ENCODE results near the gene ZNF775. TPM values are rescaled to one million over a fixed set of nuclear protein-coding genes. Genes with fewer than 3 reads are reported as not detected.

ZNF775 gene
- total RNA-seq, 1 donor from 2014 or later = 10.1 TPM

GRCh38 chr7:150334108-150334507, 45.0 kb upstream of the ZNF775 start:
- no peaks in the 10 kb centered on the region for H3K36me3 ChIP-seq (ENCODE audit: control insufficient read depth, insufficient read depth, low read length)
- H3K27me3 ChIP-seq (ENCODE audit: control insufficient read depth, insufficient read depth, low read length) = no peaks in the 10 kb centered on the region
- TF ChIP-seq CTCF (IDR thresholded peaks at IDR 0.05; ENCODE audit: insufficient read depth, low read length, poor library complexity, severe bottlenecking) = no peak
- H3K4me3 ChIP-seq (ENCODE audit: low read depth, low read length) = no peak overlapping the region
- no peak for DNase-seq (ENCODE audit: low read depth)

- H3K36me3 ChIP-seq (ENCODE audit: control insufficient read depth, insufficient read depth, low read length) = no peaks in the 10 kb centered on the region
- H3K27me3 ChIP-seq (ENCODE audit: control insufficient read depth, insufficient read depth, low read length) = no peaks in the 10 kb centered on the region
- no peak overlapping the region for H3K4me3 ChIP-seq (ENCODE audit: low read depth, low read length)
- no peak for DNase-seq (ENCODE audit: low read depth)
- no peak for TF ChIP-seq CTCF (IDR thresholded peaks at IDR 0.05; ENCODE audit: insufficient read depth, low read length, poor library complexity, severe bottlenecking)
Observed at GRCh38 chr7:150335108-150335773, 43.9 kb upstream of the ZNF775 start.

GRCh38 chr7:150335774-150336112, 43.4 kb upstream of the ZNF775 start:
- no peak for DNase-seq (ENCODE audit: low read depth)
- no peaks in the 10 kb centered on the region for H3K36me3 ChIP-seq (ENCODE audit: control insufficient read depth, insufficient read depth, low read length)
- no peak for TF ChIP-seq CTCF (IDR thresholded peaks at IDR 0.05; ENCODE audit: insufficient read depth, low read length, poor library complexity, severe bottlenecking)
- no peak overlapping the region for H3K4me3 ChIP-seq (ENCODE audit: low read depth, low read length)
- no peaks in the 10 kb centered on the region for H3K27me3 ChIP-seq (ENCODE audit: control insufficient read depth, insufficient read depth, low read length)

GRCh38 chr7:150336746-150337145, 42.4 kb upstream of the ZNF775 start:
- Histone ChIP-seq H3K27me3 (ENCODE audit: control insufficient read depth, insufficient read depth, low read length) (peaks cover 6% of the 10 kb centered on the region), H3K4me3 (ENCODE audit: low read depth, low read length) (no peak overlapping the region), H3K36me3 (ENCODE audit: control insufficient read depth, insufficient read depth, low read length) (no peaks in the 10 kb centered on the region)
- DNase-seq (ENCODE audit: low read depth) = no peak
- no peak for TF ChIP-seq CTCF (IDR thresholded peaks at IDR 0.05; ENCODE audit: insufficient read depth, low read length, poor library complexity, severe bottlenecking)

GRCh38 chr7:150337179-150337578, 42.0 kb upstream of the ZNF775 start:
- Histone ChIP-seq H3K36me3 (ENCODE audit: control insufficient read depth, insufficient read depth, low read length) (no peaks in the 10 kb centered on the region), H3K27me3 (ENCODE audit: control insufficient read depth, insufficient read depth, low read length) (peaks cover 10% of the 10 kb centered on the region), H3K4me3 (ENCODE audit: low read depth, low read length) (no peak overlapping the region)
- TF ChIP-seq CTCF (IDR thresholded peaks at IDR 0.05; ENCODE audit: insufficient read depth, low read length, poor library complexity, severe bottlenecking) = no peak
- DNase-seq (ENCODE audit: low read depth) = no peak

GRCh38 chr7:150337659-150338081, 41.5 kb upstream of the ZNF775 start:
- Histone ChIP-seq H3K36me3 (ENCODE audit: control insufficient read depth, insufficient read depth, low read length) (no peaks in the 10 kb centered on the region), H3K27me3 (ENCODE audit: control insufficient read depth, insufficient read depth, low read length) (peaks cover 12% of the 10 kb centered on the region), H3K4me3 (ENCODE audit: low read depth, low read length) (no peak overlapping the region)
- TF ChIP-seq CTCF (IDR thresholded peaks at IDR 0.05; ENCODE audit: insufficient read depth, low read length, poor library complexity, severe bottlenecking) = no peak
- no peak for DNase-seq (ENCODE audit: low read depth)
